ENCODE measurements around the gene TECPR2. TPM values are rescaled to one million over a fixed set of nuclear protein-coding genes. Genes with fewer than 3 reads are reported as not detected.

Gene TECPR2
- total and polyA plus RNA-seq, 2 of the 13 experiments (the other 11 are each of a cell fraction or from before 2014, with no cell fraction given): 3.5 to 5.7 TPM

DNA sequence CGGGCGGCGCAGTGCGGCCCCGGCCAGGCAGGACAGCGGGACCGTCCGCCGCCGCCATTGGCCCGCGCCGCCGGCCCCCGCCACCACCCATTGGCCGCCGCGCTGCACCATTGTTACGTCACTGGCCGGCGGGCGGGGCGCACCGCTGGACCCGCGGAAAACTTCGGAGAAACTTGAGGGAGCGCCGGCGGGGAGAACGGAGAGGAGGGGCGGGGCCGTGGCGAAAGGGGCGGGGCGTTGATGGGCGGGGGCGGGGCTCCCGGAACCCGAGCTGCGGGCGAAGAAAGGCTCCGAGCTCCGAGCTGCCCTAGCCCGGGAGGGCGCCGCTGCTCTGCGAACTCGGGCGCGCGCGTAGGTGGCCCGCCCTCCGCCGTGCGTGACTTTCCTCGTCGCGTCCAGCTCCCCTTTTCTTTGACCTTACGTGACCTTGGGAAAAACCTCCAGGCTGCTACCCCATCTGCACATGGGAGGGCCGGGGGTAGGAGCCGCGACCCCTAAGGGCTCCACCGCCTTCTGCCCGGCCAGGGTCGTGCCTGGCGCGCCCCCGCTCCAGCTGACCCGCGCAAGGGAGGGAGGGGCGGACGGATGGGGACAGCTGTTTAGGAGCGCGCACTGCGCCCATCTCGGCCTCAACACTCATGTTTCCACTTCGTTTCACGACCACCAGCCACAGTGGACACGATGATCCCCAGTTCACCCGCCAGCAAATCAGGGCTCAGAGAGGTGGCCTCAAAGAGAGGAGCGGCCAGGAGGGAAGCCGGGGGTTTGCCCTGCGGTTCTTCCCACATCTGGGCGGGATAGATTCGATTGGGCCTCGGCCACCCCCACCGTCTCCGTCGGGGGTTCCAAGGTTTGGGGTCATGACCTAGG is 147.2 kb downstream of the TECPR2 start, which contains the start of gene ANKRD9 (continued):
- TF ChIP-seq, protein P1, sequence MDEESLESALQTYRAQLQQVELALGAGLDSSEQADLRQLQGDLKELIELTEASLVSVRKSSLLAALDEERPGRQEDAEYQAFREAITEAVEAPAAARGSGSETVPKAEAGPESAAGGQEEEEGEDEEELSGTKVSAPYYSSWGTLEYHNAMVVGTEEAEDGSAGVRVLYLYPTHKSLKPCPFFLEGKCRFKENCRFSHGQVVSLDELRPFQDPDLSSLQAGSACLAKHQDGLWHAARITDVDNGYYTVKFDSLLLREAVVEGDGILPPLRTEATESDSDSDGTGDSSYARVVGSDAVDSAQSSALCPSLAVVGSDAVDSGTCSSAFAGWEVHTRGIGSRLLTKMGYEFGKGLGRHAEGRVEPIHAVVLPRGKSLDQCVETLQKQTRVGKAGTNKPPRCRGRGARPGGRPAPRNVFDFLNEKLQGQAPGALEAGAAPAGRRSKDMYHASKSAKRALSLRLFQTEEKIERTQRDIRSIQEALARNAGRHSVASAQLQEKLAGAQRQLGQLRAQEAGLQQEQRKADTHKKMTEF (CRISPR knock-in tag; IDR thresholded peaks at IDR 0.05): no peak
- TF ChIP-seq MEF2D (CRISPR knock-in tag; IDR thresholded peaks at IDR 0.05): no peak; the same call in 1 of the 2 replicates
- TF ChIP-seq KAT2B (IDR thresholded peaks at IDR 0.05; ENCODE audit: borderline replicate concordance, low read depth, low read length): no peak
- no peak for TF ChIP-seq BRCA1 (CRISPR knock-in tag; IDR thresholded peaks at IDR 0.05)
- TF ChIP-seq, protein P2, sequence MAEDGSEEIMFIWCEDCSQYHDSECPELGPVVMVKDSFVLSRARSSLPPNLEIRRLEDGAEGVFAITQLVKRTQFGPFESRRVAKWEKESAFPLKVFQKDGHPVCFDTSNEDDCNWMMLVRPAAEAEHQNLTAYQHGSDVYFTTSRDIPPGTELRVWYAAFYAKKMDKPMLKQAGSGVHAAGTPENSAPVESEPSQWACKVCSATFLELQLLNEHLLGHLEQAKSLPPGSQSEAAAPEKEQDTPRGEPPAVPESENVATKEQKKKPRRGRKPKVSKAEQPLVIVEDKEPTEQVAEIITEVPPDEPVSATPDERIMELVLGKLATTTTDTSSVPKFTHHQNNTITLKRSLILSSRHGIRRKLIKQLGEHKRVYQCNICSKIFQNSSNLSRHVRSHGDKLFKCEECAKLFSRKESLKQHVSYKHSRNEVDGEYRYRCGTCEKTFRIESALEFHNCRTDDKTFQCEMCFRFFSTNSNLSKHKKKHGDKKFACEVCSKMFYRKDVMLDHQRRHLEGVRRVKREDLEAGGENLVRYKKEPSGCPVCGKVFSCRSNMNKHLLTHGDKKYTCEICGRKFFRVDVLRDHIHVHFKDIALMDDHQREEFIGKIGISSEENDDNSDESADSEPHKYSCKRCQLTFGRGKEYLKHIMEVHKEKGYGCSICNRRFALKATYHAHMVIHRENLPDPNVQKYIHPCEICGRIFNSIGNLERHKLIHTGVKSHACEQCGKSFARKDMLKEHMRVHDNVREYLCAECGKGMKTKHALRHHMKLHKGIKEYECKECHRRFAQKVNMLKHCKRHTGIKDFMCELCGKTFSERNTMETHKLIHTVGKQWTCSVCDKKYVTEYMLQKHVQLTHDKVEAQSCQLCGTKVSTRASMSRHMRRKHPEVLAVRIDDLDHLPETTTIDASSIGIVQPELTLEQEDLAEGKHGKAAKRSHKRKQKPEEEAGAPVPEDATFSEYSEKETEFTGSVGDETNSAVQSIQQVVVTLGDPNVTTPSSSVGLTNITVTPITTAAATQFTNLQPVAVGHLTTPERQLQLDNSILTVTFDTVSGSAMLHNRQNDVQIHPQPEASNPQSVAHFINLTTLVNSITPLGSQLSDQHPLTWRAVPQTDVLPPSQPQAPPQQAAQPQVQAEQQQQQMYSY (CRISPR knock-in tag; IDR thresholded peaks at IDR 0.05): 0 out of 2 replicates have a peak, but pooled peaks have one; percentile 38
- TF ChIP-seq ZNF737 (CRISPR knock-in tag; IDR thresholded peaks at IDR 0.05; ENCODE audit: borderline replicate concordance): no peak
- TF ChIP-seq, protein P3, sequence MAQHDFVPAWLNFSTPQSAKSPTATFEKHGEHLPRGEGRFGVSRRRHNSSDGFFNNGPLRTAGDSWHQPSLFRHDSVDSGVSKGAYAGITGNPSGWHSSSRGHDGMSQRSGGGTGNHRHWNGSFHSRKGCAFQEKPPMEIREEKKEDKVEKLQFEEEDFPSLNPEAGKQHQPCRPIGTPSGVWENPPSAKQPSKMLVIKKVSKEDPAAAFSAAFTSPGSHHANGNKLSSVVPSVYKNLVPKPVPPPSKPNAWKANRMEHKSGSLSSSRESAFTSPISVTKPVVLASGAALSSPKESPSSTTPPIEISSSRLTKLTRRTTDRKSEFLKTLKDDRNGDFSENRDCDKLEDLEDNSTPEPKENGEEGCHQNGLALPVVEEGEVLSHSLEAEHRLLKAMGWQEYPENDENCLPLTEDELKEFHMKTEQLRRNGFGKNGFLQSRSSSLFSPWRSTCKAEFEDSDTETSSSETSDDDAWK (CRISPR knock-in tag; IDR thresholded peaks at IDR 0.05): no peak
- TF ChIP-seq HNF4G (IDR thresholded peaks at IDR 0.05; ENCODE audit: borderline replicate concordance, low read depth, low read length): no peak
- TF ChIP-seq HNF4G (CRISPR knock-in tag; IDR thresholded peaks at IDR 0.05; ENCODE audit: borderline replicate concordance, low read depth): no peak
- no peak for TF ChIP-seq FOXM1 (CRISPR knock-in tag; IDR thresholded peaks at IDR 0.05)
- TF ChIP-seq GATA4 (IDR thresholded peaks at IDR 0.05; ENCODE audit: borderline replicate concordance, low read depth): no peak
- TF ChIP-seq CHCHD3 (CRISPR knock-in tag; IDR thresholded peaks at IDR 0.05): no peak
- no peak for TF ChIP-seq PAF1 (CRISPR knock-in tag; IDR thresholded peaks at IDR 0.05)
- no peak for TF ChIP-seq TCF7 (IDR thresholded peaks at IDR 0.05; ENCODE audit: low read depth)
- no peak for TF ChIP-seq ZNF160 (CRISPR knock-in tag; IDR thresholded peaks at IDR 0.05)
- no peak for TF ChIP-seq CBX1 (IDR thresholded peaks at IDR 0.05; ENCODE audit: low read depth)
- no peak for TF ChIP-seq SMYD3 (CRISPR knock-in tag; IDR thresholded peaks at IDR 0.05)
- no peak for TF ChIP-seq ZNF143 (CRISPR knock-in tag; IDR thresholded peaks at IDR 0.05)
- TF ChIP-seq, protein P4, sequence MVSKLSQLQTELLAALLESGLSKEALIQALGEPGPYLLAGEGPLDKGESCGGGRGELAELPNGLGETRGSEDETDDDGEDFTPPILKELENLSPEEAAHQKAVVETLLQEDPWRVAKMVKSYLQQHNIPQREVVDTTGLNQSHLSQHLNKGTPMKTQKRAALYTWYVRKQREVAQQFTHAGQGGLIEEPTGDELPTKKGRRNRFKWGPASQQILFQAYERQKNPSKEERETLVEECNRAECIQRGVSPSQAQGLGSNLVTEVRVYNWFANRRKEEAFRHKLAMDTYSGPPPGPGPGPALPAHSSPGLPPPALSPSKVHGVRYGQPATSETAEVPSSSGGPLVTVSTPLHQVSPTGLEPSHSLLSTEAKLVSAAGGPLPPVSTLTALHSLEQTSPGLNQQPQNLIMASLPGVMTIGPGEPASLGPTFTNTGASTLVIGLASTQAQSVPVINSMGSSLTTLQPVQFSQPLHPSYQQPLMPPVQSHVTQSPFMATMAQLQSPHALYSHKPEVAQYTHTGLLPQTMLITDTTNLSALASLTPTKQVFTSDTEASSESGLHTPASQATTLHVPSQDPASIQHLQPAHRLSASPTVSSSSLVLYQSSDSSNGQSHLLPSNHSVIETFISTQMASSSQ (IDR thresholded peaks at IDR 0.05; ENCODE audit: low read depth): no peak
- TF ChIP-seq, protein P4 (CRISPR knock-in tag; IDR thresholded peaks at IDR 0.05; ENCODE audit: borderline replicate concordance): no peak
